Tibial nerve (tissue), 4 donors: ENCODE results near the gene LRRC8D. TPM values are rescaled to one million over a fixed set of nuclear protein-coding genes. Genes with fewer than 3 reads are reported as not detected.

Experiments used
- DNase-seq, 2 donors: peaks; one replicate each; pipeline ENCODE4 v3.0.0-alpha.2; 2019; ENCODE audit warnings: low spot score in 2 of 2
- H3K27ac ChIP-seq, 4 donors: fragments of 200-600 bp; sonication (generic) in 3 of 4; one replicate each; pipeline ENCODE4 v1.5.1; 2017 to 2019; ENCODE audit warnings: mild to moderate bottlenecking in 1 of 4
- H3K27me3 ChIP-seq, 2 donors: fragments of 200-600 bp; sonication (generic) in 1 of 2; one replicate each; pipeline versions ENCODE4 v1.5.1 to v1.6.0; 2017 to 2019
- H3K36me3 ChIP-seq, 3 donors: fragments of 200-600 bp; sonication (generic); one replicate each; pipeline ENCODE4 v1.5.1; 2018 to 2019
- H3K4me1 ChIP-seq, 4 donors: fragments of 200-600 bp; sonication (generic) in 3 of 4; one replicate each; pipeline ENCODE4 v1.5.1; 2017 to 2019
- H3K4me3 ChIP-seq, 4 donors: fragments of 200-600 bp; sonication (generic) in 3 of 4; one replicate each; pipeline ENCODE4 v1.5.1; 2017 to 2019; ENCODE audit warnings: mild to moderate bottlenecking in 1 of 4, moderate library complexity in 1 of 4
- H3K9me3 ChIP-seq, 4 donors: fragments of 200-600 bp; sonication (generic) in 3 of 4; one replicate each; pipeline ENCODE4 v1.5.1; 2017 to 2019
- EP300 ChIP-seq, 2 donors: sonication (generic); formaldehyde crosslinking; IDR thresholded peaks; one replicate each; pipeline ENCODE4 v1.6.1; 2017; ENCODE audit warnings: antibody characterized with exemption in 2 of 2, mild to moderate bottlenecking in 1 of 2
- POLR2A ChIP-seq, 2 donors: fragments of 450-650 bp; IDR thresholded peaks; one replicate each; pipeline ENCODE4 v1.6.1; 2017; ENCODE audit warnings: antibody characterized with exemption in 2 of 2, mild to moderate bottlenecking in 2 of 2, moderate library complexity in 2 of 2
- WGBS, 2 donors: methylation state at CpG; one replicate each; pipeline ENCODE4 v1.1.5; 2018; 5-methylcytosine and 5-hydroxymethylcytosine counted together
- total RNA-seq, 4 donors: library from RNA; depleted of rRNA; stranded (reverse); fragments of >200 nt; gene quantifications; one replicate each; pipeline ENCODE4 v1.1.0, GENCODE V29; 2016
- TF ChIP-seq, protein P1 (sequence below), 5 experiments: fragments of 200-600 bp in 3 of 5; fragments of 450-650 bp in 2 of 5; sonication (generic) in 3 of 5; IDR thresholded peaks; one replicate each; pipeline ENCODE4 v1.5.1; 2016 to 2019; ENCODE audit warnings: antibody characterized with exemption in 5 of 5, mild to moderate bottlenecking in 3 of 5, moderate library complexity in 2 of 5

Gene LRRC8D
- total RNA-seq, 4 donors from 2014 or later: 11.1 to 19.0 (median 15.3) TPM

DNA sequence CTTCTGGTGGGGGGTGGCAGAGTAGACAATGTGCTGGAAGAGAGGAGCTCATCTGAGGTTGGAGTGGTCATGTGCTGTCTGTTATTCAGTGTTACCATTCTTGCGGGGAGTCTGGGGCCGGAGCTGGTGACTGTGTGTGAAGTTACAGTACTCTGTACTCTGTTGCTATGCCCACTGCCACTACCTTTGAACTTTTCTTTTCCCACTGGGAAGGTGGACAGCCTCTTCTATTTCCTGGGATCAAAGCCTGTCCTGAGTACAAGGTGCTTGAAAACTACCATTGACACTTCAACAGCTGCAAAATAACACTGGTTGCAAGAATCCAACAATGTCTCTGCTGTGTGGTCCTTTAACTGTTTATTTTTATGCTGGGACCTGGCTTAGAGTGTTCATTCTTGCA lies 107.7 kb downstream of the LRRC8D start:
- Histone ChIP-seq H3K36me3 (peaks cover 0 to 44% (median 0%) of the 10 kb centered on the region in 3 donors), H3K4me1 (no peaks in the 10 kb centered on the region), H3K4me3 (no peak overlapping the region), H3K27ac (no peak overlapping the region), H3K27me3 (no peaks in the 10 kb centered on the region), H3K9me3 (peaks cover 0 to 5% (median under 1%) of the 10 kb centered on the region in 4 donors)
- WGBS, 2 donors: 93 to 100% methylated on average over 2 of the region's 2 CpGs
- no peak for TF ChIP-seq EP300 (IDR thresholded peaks at IDR 0.05)
- TF ChIP-seq POLR2A (IDR thresholded peaks at IDR 0.05): no peak
- TF ChIP-seq, protein P1, sequence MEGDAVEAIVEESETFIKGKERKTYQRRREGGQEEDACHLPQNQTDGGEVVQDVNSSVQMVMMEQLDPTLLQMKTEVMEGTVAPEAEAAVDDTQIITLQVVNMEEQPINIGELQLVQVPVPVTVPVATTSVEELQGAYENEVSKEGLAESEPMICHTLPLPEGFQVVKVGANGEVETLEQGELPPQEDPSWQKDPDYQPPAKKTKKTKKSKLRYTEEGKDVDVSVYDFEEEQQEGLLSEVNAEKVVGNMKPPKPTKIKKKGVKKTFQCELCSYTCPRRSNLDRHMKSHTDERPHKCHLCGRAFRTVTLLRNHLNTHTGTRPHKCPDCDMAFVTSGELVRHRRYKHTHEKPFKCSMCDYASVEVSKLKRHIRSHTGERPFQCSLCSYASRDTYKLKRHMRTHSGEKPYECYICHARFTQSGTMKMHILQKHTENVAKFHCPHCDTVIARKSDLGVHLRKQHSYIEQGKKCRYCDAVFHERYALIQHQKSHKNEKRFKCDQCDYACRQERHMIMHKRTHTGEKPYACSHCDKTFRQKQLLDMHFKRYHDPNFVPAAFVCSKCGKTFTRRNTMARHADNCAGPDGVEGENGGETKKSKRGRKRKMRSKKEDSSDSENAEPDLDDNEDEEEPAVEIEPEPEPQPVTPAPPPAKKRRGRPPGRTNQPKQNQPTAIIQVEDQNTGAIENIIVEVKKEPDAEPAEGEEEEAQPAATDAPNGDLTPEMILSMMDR (IDR thresholded peaks at IDR 0.05): no peak
- DNase-seq: no peak

DNA sequence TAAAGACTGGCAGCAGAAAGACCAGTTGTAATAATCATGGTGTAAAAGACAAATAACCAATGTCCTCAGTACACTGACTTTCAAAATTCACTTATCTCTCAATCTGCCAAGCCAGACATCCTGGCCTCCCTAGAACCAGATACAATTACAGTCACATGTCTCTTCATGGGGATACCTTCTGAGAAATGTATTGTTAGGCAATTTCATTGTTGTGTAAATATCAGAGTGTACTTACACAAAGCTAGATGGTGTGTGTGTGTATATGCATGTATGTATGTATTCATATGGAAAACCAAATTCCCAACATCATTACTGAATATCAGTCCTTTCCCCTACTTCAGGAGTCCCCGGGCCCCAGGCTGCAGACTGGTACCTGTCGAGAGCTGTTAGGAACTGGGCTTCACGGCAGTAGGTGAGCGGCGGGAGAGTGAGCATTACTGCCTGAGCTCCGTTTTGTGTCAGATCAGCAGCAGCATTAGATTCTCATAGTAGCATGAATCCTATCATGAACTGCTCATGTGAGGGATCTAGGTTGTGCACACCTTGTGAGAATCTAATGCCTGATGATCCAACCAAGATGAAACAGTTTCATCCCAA lies 108.7 kb downstream of the LRRC8D start:
- no peaks in the 10 kb centered on the region for H3K27me3 ChIP-seq
- H3K36me3 ChIP-seq: peaks cover 0 to 44% (median 0%) of the 10 kb centered on the region in 3 donors
- TF ChIP-seq, protein P1 (IDR thresholded peaks at IDR 0.05): no peak
- TF ChIP-seq POLR2A (IDR thresholded peaks at IDR 0.05): no peak
- TF ChIP-seq EP300 (IDR thresholded peaks at IDR 0.05): no peak
- no peak overlapping the region for H3K27ac ChIP-seq
- no peaks in the 10 kb centered on the region for H3K4me1 ChIP-seq
- 96 to 97% methylated on average over 6 of the region's 6 CpGs for WGBS, 2 donors
- no peaks in the 10 kb centered on the region for H3K9me3 ChIP-seq
- H3K4me3 ChIP-seq: no peak overlapping the region
- no peak for DNase-seq

DNA sequence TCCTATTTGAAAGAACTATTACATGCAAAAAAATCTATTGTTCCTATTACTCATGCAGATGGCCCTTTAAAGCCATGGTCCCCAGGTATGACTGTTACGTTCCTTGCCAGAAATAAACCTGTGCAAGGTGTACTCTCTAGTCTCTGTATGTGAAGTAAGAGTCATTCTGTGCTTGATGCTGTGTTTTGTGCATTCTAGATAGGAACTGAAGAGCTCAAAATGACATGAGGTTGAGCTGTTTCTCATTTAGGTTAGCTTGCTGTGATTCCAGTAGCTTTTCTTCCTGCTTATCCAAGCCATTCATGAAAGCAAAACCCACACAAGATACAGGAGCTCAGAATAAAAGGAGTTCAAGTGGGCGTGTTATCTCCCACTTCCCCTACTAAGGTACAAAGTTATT lies 109.7 kb downstream of the LRRC8D start:
- TF ChIP-seq POLR2A (IDR thresholded peaks at IDR 0.05) (no peak), EP300 (IDR thresholded peaks at IDR 0.05) (no peak)
- TF ChIP-seq, protein P1 (IDR thresholded peaks at IDR 0.05): no peak

DNA sequence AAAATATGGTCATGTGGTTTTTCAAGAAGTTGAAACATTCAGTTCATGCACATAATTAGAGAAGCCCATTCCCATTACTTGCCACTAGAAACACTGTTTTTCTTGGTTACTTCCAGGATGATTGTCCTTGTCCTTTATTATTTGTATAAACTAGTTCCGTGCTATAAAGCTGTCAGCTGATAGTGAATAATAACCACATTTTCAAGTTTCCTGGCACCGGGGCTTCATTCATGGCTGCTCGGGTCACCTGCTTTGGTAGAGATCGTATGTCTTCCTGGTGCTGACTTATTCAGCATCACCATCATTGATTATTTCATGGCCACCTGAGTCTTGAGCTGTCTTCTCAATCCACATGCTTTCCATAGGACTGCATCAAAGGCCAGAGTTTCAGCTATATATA lies 111.1 kb downstream of the LRRC8D start:
- TF ChIP-seq EP300 (IDR thresholded peaks at IDR 0.05): no peak
- no peak for TF ChIP-seq POLR2A (IDR thresholded peaks at IDR 0.05)
- TF ChIP-seq, protein P1 (IDR thresholded peaks at IDR 0.05): no peak
- WGBS, 2 donors: 84 to 91% methylated on average over 4 of the region's 4 CpGs

More for the DNA sequence above, 109.7 kb downstream of the LRRC8D start:
- no peak overlapping the region for H3K4me3 ChIP-seq
- H3K27ac ChIP-seq: no peak overlapping the region
- H3K27me3 ChIP-seq: no peaks in the 10 kb centered on the region
- no peaks in the 10 kb centered on the region for H3K9me3 ChIP-seq
- DNase-seq: no peak
- H3K36me3 ChIP-seq: peaks cover 0 to 49% (median 0%) of the 10 kb centered on the region in 3 donors
- H3K4me1 ChIP-seq: no peaks in the 10 kb centered on the region
- 89 to 97% methylated on average over 2 of the region's 2 CpGs for WGBS, 2 donors

DNA sequence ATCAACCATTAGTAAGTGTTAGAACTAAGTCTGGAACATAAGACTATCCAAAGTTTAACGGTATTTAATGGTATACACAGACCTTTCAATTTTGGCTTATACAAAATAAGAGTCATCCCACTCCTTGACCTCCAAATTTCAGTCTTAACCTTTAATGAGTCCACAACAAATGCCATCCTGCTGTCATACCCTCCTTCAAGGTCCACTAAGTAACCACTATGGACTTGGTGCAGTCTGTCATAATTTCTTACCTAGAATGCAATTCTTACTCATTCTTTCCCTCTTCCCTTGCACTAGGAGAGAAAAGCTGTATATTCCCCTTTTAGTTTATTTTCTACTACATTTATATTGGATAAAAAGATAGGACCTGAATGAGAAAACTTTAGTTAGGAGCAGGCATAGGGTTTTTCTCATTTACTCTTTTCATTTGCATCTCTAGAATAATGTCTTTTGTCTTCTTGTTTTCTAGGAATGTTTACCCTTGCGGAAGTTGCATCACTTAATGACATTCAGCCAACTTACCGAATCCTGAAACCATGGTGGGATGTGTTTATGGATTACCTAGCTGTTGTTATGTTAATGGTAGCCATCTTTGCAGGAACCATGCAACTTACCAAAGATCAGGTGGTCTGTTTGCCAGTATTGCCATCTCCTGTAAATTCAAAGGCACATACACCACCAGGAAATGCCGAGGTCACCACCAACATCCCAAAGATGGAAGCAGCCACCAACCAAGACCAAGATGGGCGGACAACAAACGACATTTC lies 111.9 kb downstream of the LRRC8D start:
- WGBS, 2 donors: 92 to 93% methylated on average over 6 of the region's 6 CpGs
- no peak overlapping the region for H3K27ac ChIP-seq
- H3K27me3 ChIP-seq: no peaks in the 10 kb centered on the region
- DNase-seq: no peak
- no peak overlapping the region for H3K4me3 ChIP-seq
- TF ChIP-seq, protein P1 (IDR thresholded peaks at IDR 0.05): no peak
- TF ChIP-seq EP300 (IDR thresholded peaks at IDR 0.05) (no peak), POLR2A (IDR thresholded peaks at IDR 0.05) (no peak)
- no peaks in the 10 kb centered on the region for H3K9me3 ChIP-seq
- peaks cover 0 to 39% (median 0%) of the 10 kb centered on the region in 3 donors for H3K36me3 ChIP-seq
- H3K4me1 ChIP-seq: no peaks in the 10 kb centered on the region

More for the DNA sequence above, 111.1 kb downstream of the LRRC8D start:
- no peak overlapping the region for H3K27ac ChIP-seq
- H3K27me3 ChIP-seq: no peaks in the 10 kb centered on the region
- H3K4me1 ChIP-seq: no peaks in the 10 kb centered on the region
- no peak for DNase-seq
- no peaks in the 10 kb centered on the region for H3K9me3 ChIP-seq
- no peak overlapping the region for H3K4me3 ChIP-seq
- H3K36me3 ChIP-seq: peaks cover 0 to 46% (median 0%) of the 10 kb centered on the region in 3 donors
